MM.1S (cell line): ENCODE results near the gene C15orf39.

Experiments used
- CTCF ChIP-seq: fragments of 300-600 bp; sonication (generic); IDR thresholded peaks from 2 replicates; pipeline ENCODE4 v1.5.1; 2016; ENCODE audit warnings: antibody characterized with exemption, low read length, mixed read lengths
- EZH2phosphoT487 ChIP-seq: fragments of 300-600 bp; sonication (generic); IDR thresholded peaks from 2 replicates; pipeline ENCODE4 v1.6.1; 2018; ENCODE audit warnings: antibody characterized with exemption, low read length

GRCh38 chr15:75203908-75204263 lies 2.2 kb downstream of the C15orf39 start:
- TF ChIP-seq CTCF (no peak), EZH2phosphoT487 (no peak)
